HEK293 (cell line): Measurements from ENCODE around the gene BEST2.

Experiments used
- CTCF ChIP-seq: fragments of 450-650 bp; formaldehyde crosslinking; IDR thresholded peaks from 2 replicates; pipeline ENCODE4 v1.5.1; 2016; ENCODE audit warnings: missing biosample characterization, missing genetic modification characterization
- PBX3 ChIP-seq: sonication (generic); formaldehyde crosslinking; IDR thresholded peaks from 2 replicates; pipeline ENCODE4 v1.8.1; 2022; ENCODE audit warnings: mild to moderate bottlenecking, moderate library complexity, missing genetic modification reagents
- ZNF133 ChIP-seq: fragments of 450-650 bp; formaldehyde crosslinking; IDR thresholded peaks from 2 replicates; pipeline ENCODE4 v1.5.1; 2016; ENCODE audit warnings: missing biosample characterization, missing genetic modification characterization
- ZNF239 ChIP-seq: fragments of 450-650 bp; formaldehyde crosslinking; IDR thresholded peaks from 2 replicates; pipeline ENCODE4 v1.5.1; 2016; ENCODE audit warnings: missing biosample characterization, missing genetic modification characterization
- ZNF274 ChIP-seq, 2 experiments: fragments of 200-500 bp in 1 of 2; fragments of 450-650 bp in 1 of 2; sonication (Bioruptor generic) in 1 of 2; formaldehyde crosslinking in 1 of 2; IDR thresholded peaks; 2 replicates each; pipeline versions ENCODE4 v1.5.1 to v1.6.1; 2014 to 2016; ENCODE audit warnings: borderline replicate concordance in 1 of 2, inconsistent platforms in 1 of 2, low read length in 1 of 2, missing biosample characterization in 1 of 2, missing genetic modification characterization in 1 of 2
- ZNF335 ChIP-seq: fragments of 450-650 bp; formaldehyde crosslinking; conservative IDR thresholded peaks from 2 replicates; pipeline ENCODE4 v1.5.1; 2016; ENCODE audit warnings: missing biosample characterization, missing genetic modification characterization
- ZNF350 ChIP-seq: fragments of 450-650 bp; formaldehyde crosslinking; IDR thresholded peaks from 2 replicates; pipeline ENCODE4 v1.5.0; 2017; ENCODE audit warnings: missing biosample characterization, mild to moderate bottlenecking, missing genetic modification characterization
- ZNF654 ChIP-seq: fragments of 450-650 bp; formaldehyde crosslinking; IDR thresholded peaks from 2 replicates; pipeline ENCODE4 v1.5.1; 2016; ENCODE audit warnings: low read depth, missing biosample characterization, missing genetic modification characterization
- TF ChIP-seq, protein P1 (sequence below): fragments of 450-650 bp; formaldehyde crosslinking; IDR thresholded peaks from 2 replicates; pipeline ENCODE4 v1.5.1; 2016; ENCODE audit warnings: missing biosample characterization, missing genetic modification characterization

DNA sequence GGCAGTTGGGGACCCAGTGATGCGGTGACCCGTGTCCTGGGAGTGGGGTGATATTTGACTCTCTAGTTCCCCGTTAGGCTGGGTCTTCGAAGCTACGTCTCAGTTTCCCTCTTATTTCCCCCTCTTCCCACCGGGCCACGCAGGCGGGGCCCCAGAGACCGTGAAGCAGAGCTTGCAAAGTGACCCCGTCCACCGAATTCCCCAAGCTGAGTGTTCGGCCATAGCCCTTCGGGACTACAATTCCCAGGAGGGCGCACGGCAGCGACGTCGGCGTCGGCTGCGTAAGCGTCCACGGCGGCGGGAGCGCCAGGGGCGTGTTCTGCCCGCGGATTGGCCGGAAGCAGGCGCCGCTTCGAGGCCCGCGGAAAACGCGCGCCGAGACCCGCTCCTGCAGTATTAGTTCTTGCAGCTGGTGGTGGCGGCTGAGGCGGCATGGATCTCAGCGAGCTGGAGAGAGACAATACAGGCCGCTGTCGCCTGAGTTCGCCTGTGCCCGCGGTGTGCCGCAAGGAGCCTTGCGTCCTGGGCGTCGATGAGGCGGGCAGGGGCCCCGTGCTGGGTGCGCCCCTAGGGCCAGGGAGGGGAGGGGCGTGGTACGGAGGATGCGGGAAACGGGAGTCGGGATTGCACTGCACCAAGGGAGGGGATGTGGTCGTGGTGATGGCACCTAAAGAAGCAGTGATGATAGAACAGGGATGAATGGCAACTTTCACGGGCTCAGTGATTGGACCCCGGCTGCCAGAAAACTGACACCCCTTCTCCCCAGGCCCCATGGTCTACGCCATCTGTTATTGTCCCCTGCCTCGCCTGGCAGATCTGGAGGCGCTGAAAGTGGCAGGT lies 54.9 kb downstream of the BEST2 start, which contains the start of gene RNASEH2A:
- TF ChIP-seq CTCF (tag by site-specific recombination), result peak; percentile 86
- no peak for TF ChIP-seq ZNF654 (tag by site-specific recombination)
- TF ChIP-seq ZNF335 (tag by site-specific recombination), result peak; percentile 97
- TF ChIP-seq ZNF350 (tag by site-specific recombination), result no peak
- TF ChIP-seq PBX3 (CRISPR knock-in tag), result no peak
- TF ChIP-seq, protein P1, sequence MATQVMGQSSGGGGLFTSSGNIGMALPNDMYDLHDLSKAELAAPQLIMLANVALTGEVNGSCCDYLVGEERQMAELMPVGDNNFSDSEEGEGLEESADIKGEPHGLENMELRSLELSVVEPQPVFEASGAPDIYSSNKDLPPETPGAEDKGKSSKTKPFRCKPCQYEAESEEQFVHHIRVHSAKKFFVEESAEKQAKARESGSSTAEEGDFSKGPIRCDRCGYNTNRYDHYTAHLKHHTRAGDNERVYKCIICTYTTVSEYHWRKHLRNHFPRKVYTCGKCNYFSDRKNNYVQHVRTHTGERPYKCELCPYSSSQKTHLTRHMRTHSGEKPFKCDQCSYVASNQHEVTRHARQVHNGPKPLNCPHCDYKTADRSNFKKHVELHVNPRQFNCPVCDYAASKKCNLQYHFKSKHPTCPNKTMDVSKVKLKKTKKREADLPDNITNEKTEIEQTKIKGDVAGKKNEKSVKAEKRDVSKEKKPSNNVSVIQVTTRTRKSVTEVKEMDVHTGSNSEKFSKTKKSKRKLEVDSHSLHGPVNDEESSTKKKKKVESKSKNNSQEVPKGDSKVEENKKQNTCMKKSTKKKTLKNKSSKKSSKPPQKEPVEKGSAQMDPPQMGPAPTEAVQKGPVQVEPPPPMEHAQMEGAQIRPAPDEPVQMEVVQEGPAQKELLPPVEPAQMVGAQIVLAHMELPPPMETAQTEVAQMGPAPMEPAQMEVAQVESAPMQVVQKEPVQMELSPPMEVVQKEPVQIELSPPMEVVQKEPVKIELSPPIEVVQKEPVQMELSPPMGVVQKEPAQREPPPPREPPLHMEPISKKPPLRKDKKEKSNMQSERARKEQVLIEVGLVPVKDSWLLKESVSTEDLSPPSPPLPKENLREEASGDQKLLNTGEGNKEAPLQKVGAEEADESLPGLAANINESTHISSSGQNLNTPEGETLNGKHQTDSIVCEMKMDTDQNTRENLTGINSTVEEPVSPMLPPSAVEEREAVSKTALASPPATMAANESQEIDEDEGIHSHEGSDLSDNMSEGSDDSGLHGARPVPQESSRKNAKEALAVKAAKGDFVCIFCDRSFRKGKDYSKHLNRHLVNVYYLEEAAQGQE, result 0 out of 2 replicates have a peak, but pooled peaks have one; percentile 31
- TF ChIP-seq ZNF239 (tag by site-specific recombination), result peak; percentile 75; the same call in 1 of the 2 replicates
- 0 out of 2 replicates have a peak, but pooled peaks have one; percentile 9 for TF ChIP-seq ZNF133 (tag by site-specific recombination)
- TF ChIP-seq ZNF274 (IDR thresholded peaks at IDR 0.05; ENCODE audit: low read length), result no peak
- no peak for TF ChIP-seq ZNF274 (tag by site-specific recombination; IDR thresholded peaks at IDR 0.05; ENCODE audit: borderline replicate concordance)
